Stimulated activated naive CD8-positive, alpha-beta T cell treated with anti-CD3 and anti-CD28 coated beads, Interleukin-15, Interleukin-2, amounts not matched to agents 100 U/mL and 50 U/mL, for 24 hours (primary cell): ENCODE results near the gene ABCC11.

Experiments used
- ATAC-seq: fragments of 150-1000 bp; cut with Tn5 transposase; one replicate; pipeline ENCODE4 v1.10.0; 2021
- DNase-seq: peaks from one replicate; pipeline ENCODE4 v3.0.0; 2021

The ABCC11 gene

DNA sequence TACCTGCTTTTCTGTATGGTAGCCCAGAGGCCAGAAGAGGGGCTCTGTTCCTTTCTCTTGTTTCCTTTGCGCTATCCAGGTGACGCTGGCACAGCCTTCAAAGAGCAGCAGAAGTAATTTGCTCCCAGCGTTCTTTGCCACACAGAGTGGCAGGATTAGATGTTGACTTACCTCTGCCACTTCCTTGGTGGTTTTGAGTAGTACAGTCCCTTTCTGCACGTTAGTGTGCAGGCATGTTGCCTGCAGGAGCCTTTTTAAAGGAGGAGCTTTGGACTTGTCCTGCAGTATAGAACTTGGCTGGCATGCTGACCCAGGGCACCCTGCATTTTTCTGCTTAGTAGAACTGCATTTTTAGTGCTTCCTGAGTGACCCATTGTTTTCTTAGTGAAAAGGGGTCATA, at the start of gene ABCC11:
TSS of gene ABCC11 (minus strand) at position 229 of the 400 bp plus-strand sequence. CDS start 15,618 bp downstream, outside the sequence.
- no peak for DNase-seq
- ATAC-seq: no peak

DNA sequence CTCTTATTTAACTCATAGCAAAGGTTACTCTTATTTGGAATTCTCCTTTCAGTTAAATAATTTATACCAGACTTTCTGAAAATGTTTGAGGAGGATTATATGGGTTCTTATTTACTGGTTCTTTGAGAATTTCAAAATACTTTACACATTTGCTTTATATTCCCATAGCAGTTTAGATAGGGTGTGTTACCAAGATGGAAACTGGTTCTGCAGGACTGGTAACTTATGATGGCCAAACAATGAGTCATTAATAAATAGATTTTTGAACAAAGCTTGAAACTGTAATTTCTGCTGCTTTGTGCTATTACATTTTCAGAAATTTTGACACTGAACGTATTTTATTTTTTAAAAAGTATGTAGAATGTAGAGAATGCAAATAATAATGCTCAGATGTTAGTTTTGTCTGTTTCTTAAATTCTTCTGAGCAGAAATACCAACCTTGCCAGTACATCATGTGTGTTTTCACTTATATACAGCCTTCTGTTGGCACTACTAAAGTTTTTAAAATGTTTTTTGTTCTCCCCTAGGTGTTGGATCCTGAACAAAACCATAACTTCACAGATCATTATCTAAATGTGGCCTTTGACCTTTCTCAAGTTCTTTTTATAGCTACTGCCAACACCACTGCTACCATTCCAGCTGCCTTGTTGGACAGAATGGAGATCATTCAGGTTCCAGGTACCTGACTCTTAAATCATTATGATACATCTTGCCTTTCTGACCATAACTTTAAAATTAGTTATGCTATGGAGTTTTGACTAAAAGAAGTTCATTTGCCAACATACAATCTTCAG, 48.3 kb upstream of the ABCC11 start:
- ATAC-seq (no peak), DNase-seq (no peak)

GRCh38 chr16:48294724-48295123, 47.4 kb upstream of the ABCC11 start:
- DNase-seq (no peak), ATAC-seq (no peak)

DNA sequence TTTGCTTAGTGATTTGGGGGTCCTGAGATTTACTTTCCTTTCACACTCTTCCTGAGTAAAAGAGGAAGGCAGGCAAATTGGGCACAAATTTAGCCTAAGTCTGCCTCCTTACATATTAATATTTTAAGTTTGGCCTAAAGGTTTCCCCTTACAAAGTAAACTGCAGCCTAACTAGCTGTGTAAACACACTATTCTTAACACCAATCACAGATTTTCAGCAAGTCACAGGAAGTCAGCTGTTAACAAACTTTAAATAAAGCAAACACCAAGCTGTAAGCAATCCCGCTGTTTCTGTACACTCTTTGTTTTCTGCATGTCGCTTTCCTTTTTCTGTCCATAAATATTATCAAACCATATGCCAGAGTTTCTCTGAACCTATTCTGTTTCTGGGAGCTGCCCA, 45.1 kb upstream of the ABCC11 start:
- DNase-seq (no peak), ATAC-seq (no peak)

DNA sequence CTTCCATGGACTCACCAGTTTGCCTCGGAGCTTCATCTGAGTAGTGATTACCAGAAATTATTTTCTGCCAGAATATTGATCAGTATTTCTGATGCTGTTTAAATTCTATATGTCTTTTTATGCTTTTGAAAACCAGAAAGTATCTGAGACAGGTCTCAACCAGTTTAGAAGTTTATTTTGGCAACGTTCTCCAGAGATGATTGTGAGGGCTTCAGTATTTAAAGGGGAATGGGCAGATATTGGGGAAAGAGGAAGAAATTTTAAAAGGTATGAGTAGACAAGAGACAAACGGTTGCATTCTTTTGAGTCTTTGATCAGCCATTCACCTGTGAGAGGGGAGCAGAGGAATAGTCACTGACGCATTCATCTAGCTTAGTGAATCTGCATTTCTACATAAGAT, 44.4 kb upstream of the ABCC11 start:
- no peak for ATAC-seq
- no peak for DNase-seq

GRCh38 chr16:48291303-48291702, 44.0 kb upstream of the ABCC11 start:
- no peak for DNase-seq
- ATAC-seq: no peak

DNA sequence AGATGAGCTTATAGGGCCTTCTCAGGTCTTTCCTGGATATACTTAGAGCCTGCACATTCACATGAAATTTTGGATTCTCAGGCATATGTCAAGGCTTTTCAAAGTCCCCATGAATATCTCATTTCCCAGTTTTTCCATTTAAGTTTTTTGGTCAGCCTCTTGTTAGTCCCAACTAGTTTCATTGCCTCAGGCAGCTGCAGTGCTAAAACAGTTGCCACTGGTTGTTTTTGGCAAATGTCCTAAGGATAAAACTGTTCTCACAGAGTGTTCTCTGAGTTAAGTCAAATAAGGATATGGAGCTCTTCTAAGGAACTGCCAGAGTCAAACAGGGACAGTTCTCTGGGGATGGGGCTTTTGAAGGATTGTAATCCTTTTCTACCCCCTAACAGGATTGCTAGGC, 39.9 kb upstream of the ABCC11 start:
- no peak for DNase-seq
- ATAC-seq: no peak

DNA sequence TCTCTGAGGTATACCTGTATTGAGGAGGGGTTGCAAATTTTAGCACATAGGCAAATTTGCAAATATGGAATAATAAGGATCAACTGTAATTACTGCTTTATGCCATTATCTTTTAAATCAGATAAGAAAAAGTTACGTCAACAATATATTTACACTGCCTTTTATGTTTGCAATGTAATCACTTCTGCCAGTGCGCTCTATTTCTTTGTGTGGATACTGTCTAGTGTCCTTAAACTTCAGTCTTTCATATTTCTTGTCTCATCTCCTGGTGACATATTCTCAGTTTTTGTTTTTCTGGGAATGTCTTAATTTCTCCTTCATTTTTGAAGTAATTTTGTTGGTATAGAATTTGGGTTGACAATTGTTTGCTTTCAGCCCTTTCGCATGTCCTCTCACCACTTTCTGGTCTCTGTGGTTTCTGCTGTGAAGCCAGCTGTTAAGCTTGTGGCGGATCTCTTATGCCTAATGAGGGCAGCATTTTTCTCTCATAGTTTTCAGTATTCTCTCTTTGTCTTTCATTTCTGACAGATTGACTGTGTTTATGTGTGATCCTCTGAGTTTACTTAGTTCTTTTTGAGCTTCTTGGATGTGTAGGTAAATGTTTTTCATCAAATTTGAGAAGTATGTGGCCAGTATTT, 37.6 kb upstream of the ABCC11 start:
- DNase-seq (no peak), ATAC-seq (no peak)

DNA sequence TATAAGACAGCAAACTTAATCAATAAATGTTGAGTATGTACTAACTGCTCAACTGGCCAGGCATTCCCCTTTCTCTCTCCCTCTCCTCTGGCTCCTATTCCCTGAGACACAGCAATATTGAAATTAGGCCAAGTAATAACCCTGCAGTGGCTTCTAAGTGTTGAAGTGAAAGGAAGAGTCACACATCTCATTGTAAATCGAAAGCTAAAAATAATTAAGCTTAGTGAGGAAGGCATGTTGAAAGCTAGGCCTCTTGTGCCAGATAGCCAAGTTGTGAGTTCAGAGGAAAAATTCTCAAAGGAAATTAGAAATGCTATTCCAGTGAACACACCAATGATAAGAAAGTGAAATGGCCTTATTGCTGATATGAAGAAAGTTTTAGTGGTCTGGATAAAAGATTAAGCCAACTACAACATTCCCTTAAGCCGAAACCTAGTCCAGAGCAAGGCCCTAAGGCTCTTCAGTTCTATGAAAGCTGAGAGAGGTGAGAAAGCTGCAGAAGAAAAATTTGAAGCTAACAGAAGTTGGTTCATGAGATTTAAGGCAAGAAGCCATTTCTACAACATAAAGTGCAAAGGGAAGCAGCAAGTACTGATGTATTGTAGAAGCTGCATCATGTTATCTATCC, 35.4 kb upstream of the ABCC11 start:
- no peak for DNase-seq
- ATAC-seq: no peak

DNA sequence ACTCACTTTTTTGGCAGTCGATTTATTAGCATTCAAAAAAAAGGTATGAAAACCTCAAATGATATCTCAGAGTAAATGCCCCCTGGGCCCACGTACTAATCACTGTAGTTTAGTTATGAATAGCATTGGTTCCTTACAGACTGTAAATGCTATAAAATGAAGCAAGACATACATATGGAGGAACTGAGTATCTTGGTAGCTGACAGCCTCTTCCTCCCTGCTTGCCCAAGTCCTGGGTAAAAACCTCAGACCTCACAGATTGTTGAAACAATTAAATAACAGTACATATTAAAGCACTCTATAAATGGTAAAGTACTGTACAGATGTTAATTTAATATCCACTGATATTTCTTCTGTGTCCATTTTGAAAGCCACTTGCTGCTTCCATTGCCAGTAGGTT, 33.2 kb upstream of the ABCC11 start:
- DNase-seq (no peak), ATAC-seq (no peak)

DNA sequence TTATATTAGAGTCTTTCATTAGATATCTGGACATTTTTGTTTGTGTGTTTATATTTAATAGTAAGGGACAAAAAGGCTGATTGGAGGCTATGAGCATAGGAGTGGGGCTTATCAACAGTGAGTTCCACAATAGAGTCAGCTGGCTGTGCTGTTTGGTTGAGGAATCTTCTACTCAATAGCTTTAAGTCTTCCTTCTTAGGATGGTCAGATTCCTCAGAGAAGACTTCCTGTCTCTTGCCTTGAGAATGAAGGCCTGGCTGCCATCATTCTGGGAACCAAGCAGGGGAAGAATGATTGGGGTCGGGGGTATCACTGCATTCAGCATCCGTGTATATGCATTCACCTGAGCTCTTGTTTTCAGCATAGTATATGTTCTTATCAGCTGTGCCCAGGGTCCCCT, 31.9 kb upstream of the ABCC11 start:
- ATAC-seq (no peak), DNase-seq (no peak)

- DNase-seq (no peak), ATAC-seq (no peak)
Measured at GRCh38 chr16:48277158-48277557, 29.8 kb upstream of the ABCC11 start.

- DNase-seq (no peak), ATAC-seq (no peak)
Measured at GRCh38 chr16:48276102-48276501, 28.8 kb upstream of the ABCC11 start.

GRCh38 chr16:48274476-48274875, 27.1 kb upstream of the ABCC11 start:
- no peak for ATAC-seq

GRCh38 chr16:48272837-48273421, 25.6 kb upstream of the ABCC11 start:
- ATAC-seq (no peak), DNase-seq (no peak)

More at GRCh38 chr16:48274476-48274875, 27.1 kb upstream of the ABCC11 start:
- no peak for DNase-seq

- DNase-seq: no peak
- ATAC-seq: no peak
Measured at GRCh38 chr16:48271728-48272127, 24.4 kb upstream of the ABCC11 start.

GRCh38 chr16:48269011-48269410, 21.7 kb upstream of the ABCC11 start:
- ATAC-seq: no peak
- no peak for DNase-seq

GRCh38 chr16:48262631-48263030, 15.3 kb upstream of the ABCC11 start:
- ATAC-seq (no peak), DNase-seq (no peak)

DNA sequence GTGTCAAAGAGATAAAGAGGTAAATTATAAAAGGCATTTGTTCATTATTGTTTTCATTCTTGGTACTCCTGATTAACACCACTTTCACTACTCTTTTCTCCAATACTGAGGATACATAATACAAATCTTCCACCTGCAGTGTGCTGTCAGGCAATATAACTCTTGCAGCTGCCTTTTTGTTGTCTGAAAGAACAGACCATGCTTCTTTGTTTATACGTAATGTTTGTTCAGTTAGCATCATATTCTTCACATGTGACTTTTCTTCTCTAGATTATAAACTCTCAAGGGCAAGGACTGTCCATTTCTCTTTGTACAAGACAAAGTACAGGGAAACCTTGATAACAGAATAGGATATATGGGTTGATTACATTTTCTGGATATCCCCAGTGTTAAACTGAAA, 14.2 kb upstream of the ABCC11 start:
- DNase-seq (no peak), ATAC-seq (no peak)

DNA sequence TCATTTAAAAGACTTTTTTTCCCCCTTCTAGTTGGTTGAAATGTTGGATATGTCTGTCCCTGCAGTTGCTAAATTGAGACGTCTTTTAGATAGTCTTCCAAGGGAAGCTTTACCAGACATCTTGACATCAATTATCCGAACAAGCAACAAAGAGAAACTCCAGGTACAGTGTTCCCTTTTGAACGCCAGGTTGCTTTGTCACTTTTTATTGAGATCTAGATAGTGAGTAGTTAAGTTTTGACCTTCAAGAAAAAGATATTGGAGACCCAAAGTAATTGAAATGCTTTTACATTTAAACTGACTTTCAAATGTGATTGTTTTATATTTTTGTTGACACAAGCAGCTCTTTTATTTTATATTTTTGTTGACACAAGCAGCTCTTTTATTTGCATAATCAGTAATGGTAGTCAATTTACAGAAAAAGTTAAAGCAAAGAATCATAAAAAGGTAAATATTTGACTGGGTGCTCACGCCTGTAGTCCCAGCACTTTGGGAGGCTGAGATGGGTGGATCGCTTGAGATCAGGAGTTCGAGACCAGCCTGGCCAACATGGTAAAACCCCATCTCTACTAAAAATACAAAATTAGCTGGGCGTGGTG, 9.3 kb upstream of the ABCC11 start:
- DNase-seq (no peak), ATAC-seq (no peak)

DNA sequence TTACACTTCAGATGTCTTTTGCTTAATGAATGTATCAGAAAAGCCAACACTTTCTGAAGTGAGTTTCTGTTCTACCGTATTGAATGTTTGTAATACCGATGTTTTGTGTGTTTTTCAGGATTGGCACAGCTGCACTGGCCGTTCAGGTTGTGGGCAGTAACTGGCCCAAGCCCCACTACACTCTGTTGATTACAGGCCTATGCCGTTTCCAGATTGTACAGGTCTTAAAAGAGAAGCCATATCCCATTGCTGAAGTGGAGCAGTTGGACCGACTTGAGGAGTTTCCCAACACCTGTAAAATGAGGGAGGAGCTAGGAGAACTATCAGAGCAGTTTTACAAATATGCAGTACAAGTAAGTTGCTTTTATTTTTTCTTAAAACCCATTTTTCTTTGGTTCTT, 4.7 kb upstream of the ABCC11 start:
- no peak for ATAC-seq
- no peak for DNase-seq

- no peak for DNase-seq
- no peak for ATAC-seq
Measured at GRCh38 chr16:48250520-48251278, 3.4 kb upstream of the ABCC11 start.
